PFSK-1 (cell line): ENCODE data around the gene ZEB1.

Experiments
- POLR2AphosphoS5 ChIP-seq: IDR thresholded peaks from 2 replicates; pipeline ENCODE4 v1.6.1; 2012; ENCODE audit warnings: low read depth, mild to moderate bottlenecking, control low read depth, low read length, moderate library complexity
- REST ChIP-seq, 2 experiments: IDR thresholded peaks; 2 replicates each; pipeline versions ENCODE4 v1.6.1 to v1.8.0; 2011 to 2012; ENCODE audit warnings: low read depth in 2 of 2, low read length in 2 of 2, control low read depth in 1 of 2, inconsistent platforms in 1 of 2, mild to moderate bottlenecking in 1 of 2, moderate library complexity in 1 of 2; ENCODE audit not compliant: insufficient read depth in 1 of 2
- SIN3A ChIP-seq: IDR thresholded peaks from 2 replicates; pipeline ENCODE4 v1.6.1; 2012; ENCODE audit warnings: mild to moderate bottlenecking, low read length, moderate library complexity, borderline replicate concordance; ENCODE audit not compliant: insufficient read depth

- TF ChIP-seq REST (IDR thresholded peaks at IDR 0.05; ENCODE audit: insufficient read depth in 1 of 2, low read depth in 2 of 2, low read length in 2 of 2) (no peak), SIN3A (no peak), POLR2AphosphoS5 (no peak)
Measured at GRCh38 chr10:31456468-31456867, 137.5 kb downstream of the ZEB1 start.
